WTC11 (cell line): ENCODE measurements around the gene SERPINB13.

Source experiments
- E2F5 ChIP-seq: sonication (generic); formaldehyde crosslinking; IDR thresholded peaks from 2 replicates; pipeline ENCODE4 v1.8.1; 2022; ENCODE audit warnings: mild to moderate bottlenecking, moderate library complexity, missing genetic modification reagents
- FOXP4 ChIP-seq: sonication (generic); formaldehyde crosslinking; IDR thresholded peaks from 2 replicates; pipeline ENCODE4 v1.8.0; 2022; ENCODE audit warnings: mild to moderate bottlenecking, missing genetic modification reagents
- NFATC4 ChIP-seq: fragments of 250-450 bp; sonication (Bioruptor Pico); IDR thresholded peaks from 2 replicates; pipeline ENCODE4 v1.9.0; 2021; ENCODE audit warnings: mild to moderate bottlenecking
- NFYB ChIP-seq: sonication (generic); formaldehyde crosslinking; conservative IDR thresholded peaks from 2 replicates; pipeline ENCODE4 v1.8.0; 2022; ENCODE audit warnings: low read depth, missing genetic modification reagents
- NR3C1 ChIP-seq: sonication (generic); formaldehyde crosslinking; conservative IDR thresholded peaks from 2 replicates; pipeline ENCODE4 v1.8.1; 2023; ENCODE audit warnings: low read depth, mild to moderate bottlenecking, missing genetic modification reagents
- ZBTB43 ChIP-seq: sonication (generic); formaldehyde crosslinking; IDR thresholded peaks from 2 replicates; pipeline ENCODE4 v1.8.1; 2023; ENCODE audit warnings: mild to moderate bottlenecking, missing genetic modification reagents
- ZNF219 ChIP-seq: sonication (generic); formaldehyde crosslinking; IDR thresholded peaks from 2 replicates; pipeline ENCODE4 v1.8.0; 2023; ENCODE audit warnings: missing genetic modification reagents, mild to moderate bottlenecking, borderline replicate concordance
- TF ChIP-seq, protein P1 (sequence below): fragments of 200-600 bp; IDR thresholded peaks from 2 replicates; pipeline ENCODE4 v1.8.0; 2022; ENCODE audit warnings: antibody characterized with exemption

GRCh38 chr18:63596964-63597363 lies 9.8 kb downstream of the SERPINB13 start:
- no peak for TF ChIP-seq ZNF219 (CRISPR knock-in tag)
- TF ChIP-seq, protein P1, sequence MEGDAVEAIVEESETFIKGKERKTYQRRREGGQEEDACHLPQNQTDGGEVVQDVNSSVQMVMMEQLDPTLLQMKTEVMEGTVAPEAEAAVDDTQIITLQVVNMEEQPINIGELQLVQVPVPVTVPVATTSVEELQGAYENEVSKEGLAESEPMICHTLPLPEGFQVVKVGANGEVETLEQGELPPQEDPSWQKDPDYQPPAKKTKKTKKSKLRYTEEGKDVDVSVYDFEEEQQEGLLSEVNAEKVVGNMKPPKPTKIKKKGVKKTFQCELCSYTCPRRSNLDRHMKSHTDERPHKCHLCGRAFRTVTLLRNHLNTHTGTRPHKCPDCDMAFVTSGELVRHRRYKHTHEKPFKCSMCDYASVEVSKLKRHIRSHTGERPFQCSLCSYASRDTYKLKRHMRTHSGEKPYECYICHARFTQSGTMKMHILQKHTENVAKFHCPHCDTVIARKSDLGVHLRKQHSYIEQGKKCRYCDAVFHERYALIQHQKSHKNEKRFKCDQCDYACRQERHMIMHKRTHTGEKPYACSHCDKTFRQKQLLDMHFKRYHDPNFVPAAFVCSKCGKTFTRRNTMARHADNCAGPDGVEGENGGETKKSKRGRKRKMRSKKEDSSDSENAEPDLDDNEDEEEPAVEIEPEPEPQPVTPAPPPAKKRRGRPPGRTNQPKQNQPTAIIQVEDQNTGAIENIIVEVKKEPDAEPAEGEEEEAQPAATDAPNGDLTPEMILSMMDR = no peak
- TF ChIP-seq NFATC4 (CRISPR knock-in tag) = no peak
- no peak for TF ChIP-seq ZBTB43 (CRISPR knock-in tag)
- no peak for TF ChIP-seq E2F5
- TF ChIP-seq FOXP4 = no peak
- no peak for TF ChIP-seq NR3C1 (CRISPR knock-in tag)
- no peak for TF ChIP-seq NFYB (CRISPR knock-in tag)
